Endodermal cell (in vitro differentiated cells): ENCODE data around the gene NEAT1. TPM values are rescaled to one million over a fixed set of nuclear protein-coding genes. Genes with fewer than 3 reads are reported as not detected.

ENCODE experiments used
- DNase-seq: peaks from one replicate; pipeline ENCODE4 v3.0.0-alpha.2; 2017
- H3K27ac ChIP-seq: 2 replicates; pipeline ENCODE4 v1.5.1; 2013; ENCODE audit warnings: mild to moderate bottlenecking, low read depth, low read length, moderate library complexity
- H3K27me3 ChIP-seq: 2 replicates; pipeline ENCODE4 v1.6.1; 2013; ENCODE audit warnings: mild to moderate bottlenecking, low read length, moderate library complexity; ENCODE audit not compliant: insufficient read depth, control insufficient read depth, poor library complexity, severe bottlenecking
- H3K36me3 ChIP-seq: 2 replicates; pipeline ENCODE4 v1.7.0; 2013; ENCODE audit warnings: mild to moderate bottlenecking, low read length, moderate library complexity; ENCODE audit not compliant: control insufficient read depth, insufficient read depth
- H3K4me1 ChIP-seq: one replicate; pipeline ENCODE4 v1.7.0; 2013; ENCODE audit warnings: low read length; ENCODE audit not compliant: control insufficient read depth, insufficient read depth
- H3K4me3 ChIP-seq: 2 replicates; pipeline ENCODE4 v1.5.1; 2013; ENCODE audit warnings: mild to moderate bottlenecking, low read length, moderate library complexity
- H3K9ac ChIP-seq: 2 replicates; pipeline ENCODE4 v1.6.1; 2013; ENCODE audit warnings: mild to moderate bottlenecking, low read length, moderate library complexity; ENCODE audit not compliant: poor library complexity, severe bottlenecking; ENCODE audit errors: extremely low read depth
- H3K9me3 ChIP-seq: 2 replicates; pipeline ENCODE4 v1.6.1; 2013; ENCODE audit warnings: mild to moderate bottlenecking, low read length, moderate library complexity; ENCODE audit not compliant: control insufficient read depth
- H3K27ac Mint-ChIP-seq: 2 replicates; pipeline ENCODE4 v1.8.0; 2020; ENCODE audit warnings: mixed read lengths
- H3K27me3 Mint-ChIP-seq: 2 replicates; pipeline ENCODE4 v1.8.0; 2021; ENCODE audit warnings: mild to moderate bottlenecking, mixed read lengths; ENCODE audit not compliant: insufficient read depth
- H3K36me3 Mint-ChIP-seq: 2 replicates; pipeline ENCODE4 v1.8.0; 2020; ENCODE audit warnings: low read depth, mixed read lengths
- H3K4me1 Mint-ChIP-seq: 2 replicates; pipeline ENCODE4 v1.8.0; 2020; ENCODE audit warnings: mixed read lengths
- H3K4me3 Mint-ChIP-seq: 2 replicates; pipeline ENCODE4 v1.8.0; 2020; ENCODE audit warnings: mild to moderate bottlenecking, moderate library complexity, mixed read lengths
- H3K9me3 Mint-ChIP-seq: 2 replicates; pipeline ENCODE4 v1.8.0; 2020; ENCODE audit warnings: mild to moderate bottlenecking, mixed read lengths
- CTCF ChIP-seq: fragments of 200-600 bp; sonication (generic); conservative IDR thresholded peaks from 2 replicates; pipeline ENCODE4 v1.5.0; 2021; ENCODE audit warnings: antibody characterized with exemption, mild to moderate bottlenecking
- WGBS, 2 experiments: methylation state at CpG; one replicate each; pipeline versions ENCODE4 v1.1.5 to v1.1.7; 2013; ENCODE audit warnings: missing lambda C conversion rate in 2 of 2, mixed read lengths in 1 of 2; ENCODE audit not compliant: insufficient coverage in 1 of 2, insufficient read length in 1 of 2; 5-methylcytosine and 5-hydroxymethylcytosine counted together
- total RNA-seq, 2 donors: library from RNA; stranded (reverse); fragmentation: NEBNext Ultra II Directional in 1 of 2; extraction: Animal tissue kit (Norgen Biotek cat#: 25700) in 1 of 2; gene quantifications; 2 replicates in 1 of 2; 3 replicates in 1 of 2; pipeline ENCODE4 v1.2.1, GENCODE V29; 2021

The NEAT1 gene
- total RNA-seq, 2 donors from 2014 or later = 61.3 to 85.2 TPM

- Mint-ChIP-seq H3K4me1 (peaks cover 69% of the 10 kb centered on the region), H3K4me3 (peak overlapping the region; percentile 44), H3K9me3 (no peaks in the 10 kb centered on the region), H3K27ac (peak overlapping the region; percentile 99), H3K36me3 (no peaks in the 10 kb centered on the region), H3K27me3 (no peaks in the 10 kb centered on the region)
- DNase-seq = peak; percentile 98
- Histone ChIP-seq H3K9ac (peak overlapping the region; percentile 92), H3K36me3 (no peaks in the 10 kb centered on the region), H3K27ac (peak overlapping the region; percentile 97), H3K4me3 (peak overlapping the region; percentile 68), H3K9me3 (no peaks in the 10 kb centered on the region), H3K27me3 (no peaks in the 10 kb centered on the region), H3K4me1 (peaks cover 23% of the 10 kb centered on the region)
- 16 to 23% methylated on average over 9 to 15 of the region's 15 CpGs for WGBS, 2 experiments
- no peak for TF ChIP-seq CTCF
Observed at GRCh38 chr11:65418681-65419459, 3.7 kb upstream of the NEAT1 start.

GRCh38 chr11:65419460-65419771 lies 3.2 kb upstream of the NEAT1 start:
- no peaks in the 10 kb centered on the region for H3K27me3 Mint-ChIP-seq
- peak overlapping the region; percentile 99 for H3K27ac Mint-ChIP-seq
- Histone ChIP-seq H3K27ac (peak overlapping the region; percentile 97), H3K4me1 (peaks cover 23% of the 10 kb centered on the region), H3K9ac (peak overlapping the region; percentile 92), H3K27me3 (no peaks in the 10 kb centered on the region), H3K36me3 (no peaks in the 10 kb centered on the region), H3K4me3 (peak overlapping the region; percentile 68), H3K9me3 (no peaks in the 10 kb centered on the region)
- H3K4me3 Mint-ChIP-seq = peak overlapping the region; percentile 44
- no peaks in the 10 kb centered on the region for H3K36me3 Mint-ChIP-seq
- no peak for TF ChIP-seq CTCF
- no peak for DNase-seq
- WGBS, 2 experiments = 63 to 74% methylated on average over 5 to 7 of the region's 7 CpGs
- no peaks in the 10 kb centered on the region for H3K9me3 Mint-ChIP-seq
- H3K4me1 Mint-ChIP-seq = peaks cover 73% of the 10 kb centered on the region

GRCh38 chr11:65419772-65420481 lies 2.7 kb upstream of the NEAT1 start:
- Histone ChIP-seq H3K27me3 (no peaks in the 10 kb centered on the region), H3K27ac (peak overlapping the region; percentile 97), H3K9me3 (no peaks in the 10 kb centered on the region), H3K9ac (peak overlapping the region; percentile 92), H3K36me3 (no peaks in the 10 kb centered on the region), H3K4me1 (peaks cover 23% of the 10 kb centered on the region), H3K4me3 (no peak overlapping the region)
- peak overlapping the region; percentile 99 for H3K27ac Mint-ChIP-seq
- DNase-seq = peak; percentile 87
- H3K4me1 Mint-ChIP-seq = peaks cover 77% of the 10 kb centered on the region
- H3K27me3 Mint-ChIP-seq = no peaks in the 10 kb centered on the region
- TF ChIP-seq CTCF = no peak
- 80 to 84% methylated on average over 3 to 6 of the region's 6 CpGs for WGBS, 2 experiments
- H3K36me3 Mint-ChIP-seq = no peaks in the 10 kb centered on the region
- H3K9me3 Mint-ChIP-seq = no peaks in the 10 kb centered on the region
- peak overlapping the region; percentile 44 for H3K4me3 Mint-ChIP-seq
